A549 (cell line): ENCODE measurements around the gene GAN. TPM values are rescaled to one million over a fixed set of nuclear protein-coding genes. Genes with fewer than 3 reads are reported as not detected.

Experiments
- ATAC-seq, 2 experiments: fragments of 200-7000 bp in 1 of 2; fragments of >200 bp in 1 of 2; cut with Nextera tagmentation in 1 of 2; cut with Tn5 transposase in 1 of 2; 3 replicates each; pipeline versions ENCODE4 v1.8.0 to v1.9.1; 2018 to 2020; ENCODE audit warnings: mild to moderate bottlenecking in 1 of 2, moderate library complexity in 1 of 2
- CTCF ChIA-PET: fragments of 300-600 bp; sonication (Branson Sonifier 250); formaldehyde crosslinking; extraction: SDS; loops from one replicate; lab custom pipeline; 2021; ENCODE audit warnings: antibody characterized with exemption, inconsistent platforms; lab: Yijun Ruan, JAX
- POLR2A ChIA-PET: fragments of 350-600 bp; formaldehyde crosslinking; extraction: SDS; loops from one replicate; lab custom pipeline; 2021; ENCODE audit warnings: antibody characterized with exemption, inconsistent platforms; lab: Yijun Ruan, JAX
- DNase-seq, 2 experiments: peaks; one replicate each; pipeline versions ENCODE4 v3.0.0 to v3.0.0-alpha.2; 2011 to 2016; ENCODE audit warnings: low read depth in 1 of 2, low spot score in 1 of 2
- FAIRE-seq: peaks from 2 replicates; lab custom pipeline; 2011; peaks lifted over from hg19 to GRCh38; lab: Jason Lieb, UNC
- H3K27ac ChIP-seq, 2 experiments: fragments of >200 bp; sonication (Bioruptor Twin); formaldehyde crosslinking; 3 replicates each; pipeline ENCODE4 v1.5.1; 2016 to 2017
- H3K4me1 ChIP-seq: fragments of >200 bp; sonication (Bioruptor Twin); formaldehyde crosslinking; 3 replicates; pipeline ENCODE4 v1.6.1; 2016
- H3K4me2 ChIP-seq: fragments of >200 bp; sonication (Bioruptor Twin); formaldehyde crosslinking; 3 replicates; pipeline ENCODE4 v1.6.1; 2016
- H3K4me3 ChIP-seq: fragments of >200 bp; sonication (Bioruptor Twin); formaldehyde crosslinking; 3 replicates; pipeline ENCODE4 v1.5.1; 2016
- H3K9me3 ChIP-seq: fragments of >200 bp; sonication (Bioruptor Twin); formaldehyde crosslinking; 3 replicates; pipeline ENCODE4 v1.6.1; 2016
- ATOH8 ChIP-seq: fragments of 250-450 bp; sonication (Bioruptor Pico); IDR thresholded peaks from 2 replicates; pipeline ENCODE4 v1.5.0; 2020; ENCODE audit warnings: low read depth, mild to moderate bottlenecking, moderate library complexity
- CBX2 ChIP-seq: fragments of 200-600 bp; sonication (generic); IDR thresholded peaks from 2 replicates; pipeline ENCODE4 v1.6.1; 2016; ENCODE audit warnings: low read depth, mild to moderate bottlenecking, borderline replicate concordance
- CEBPB ChIP-seq, 2 experiments: fragments of >200 bp in 1 of 2; sonication (Bioruptor Twin) in 1 of 2; formaldehyde crosslinking in 1 of 2; IDR thresholded peaks; 2 replicates each; pipeline ENCODE4 v1.6.1; 2012 to 2016
- CHD2 ChIP-seq: fragments of 150-350 bp; IDR thresholded peaks from 2 replicates; pipeline ENCODE4 v1.6.1; 2014; ENCODE audit warnings: low read length; ENCODE audit not compliant: partially characterized antibody
- CHD4 ChIP-seq: fragments of 200-600 bp; sonication (generic); IDR thresholded peaks from 2 replicates; pipeline ENCODE4 v1.6.1; 2016; ENCODE audit warnings: antibody characterized with exemption, mild to moderate bottlenecking, borderline replicate concordance
- CTCF ChIP-seq: fragments of >200 bp; sonication (Bioruptor Twin); formaldehyde crosslinking; IDR thresholded peaks from 3 replicates; pipeline ENCODE4 v1.5.1; 2016
- E2F6 ChIP-seq: IDR thresholded peaks from 2 replicates; pipeline ENCODE4 v1.6.1; 2012; ENCODE audit warnings: low read depth, borderline replicate concordance
- EHF ChIP-seq: fragments of 250-450 bp; sonication (Bioruptor Pico); IDR thresholded peaks from 2 replicates; pipeline ENCODE4 v1.5.0; 2020; ENCODE audit warnings: mild to moderate bottlenecking
- ESRRA ChIP-seq: fragments of 150-350 bp; IDR thresholded peaks from 2 replicates; pipeline ENCODE4 v1.6.1; 2014; ENCODE audit warnings: mild to moderate bottlenecking, low read length, borderline replicate concordance
- GATA3 ChIP-seq: IDR thresholded peaks from 2 replicates; pipeline ENCODE4 v1.6.1; 2012; ENCODE audit warnings: borderline replicate concordance
- HMGXB4 ChIP-seq: fragments of 250-450 bp; sonication (Bioruptor Pico); IDR thresholded peaks from 2 replicates; pipeline ENCODE4 v1.5.0; 2021; ENCODE audit warnings: mild to moderate bottlenecking, moderate library complexity, borderline replicate concordance
- HOXB13 ChIP-seq: fragments of 250-450 bp; sonication (Bioruptor Pico); IDR thresholded peaks from 2 replicates; pipeline ENCODE4 v1.5.0; 2020; ENCODE audit warnings: low read depth, mild to moderate bottlenecking, moderate library complexity
- HOXB5 ChIP-seq: fragments of 250-450 bp; sonication (Bioruptor Pico); IDR thresholded peaks from 2 replicates; pipeline ENCODE4 v1.5.0; 2020; ENCODE audit warnings: mild to moderate bottlenecking, moderate library complexity
- JUNB ChIP-seq: fragments of >200 bp; sonication (Bioruptor Twin); formaldehyde crosslinking; IDR thresholded peaks from 2 replicates; pipeline ENCODE4 v1.6.1; 2016
- KDM1A ChIP-seq: fragments of 200-600 bp; sonication (generic); IDR thresholded peaks from 2 replicates; pipeline ENCODE4 v1.6.1; 2016; ENCODE audit warnings: low read depth, mild to moderate bottlenecking
- KDM5A ChIP-seq: fragments of 200-600 bp; sonication (generic); IDR thresholded peaks from 2 replicates; pipeline ENCODE4 v1.6.1; 2016; ENCODE audit warnings: antibody characterized with exemption, mild to moderate bottlenecking
- MAX ChIP-seq: IDR thresholded peaks from 2 replicates; pipeline ENCODE4 v1.6.1; 2012
- MAZ ChIP-seq: fragments of 150-350 bp; IDR thresholded peaks from 2 replicates; pipeline ENCODE4 v1.6.1; 2014; ENCODE audit warnings: antibody characterized with exemption, low read depth, low read length, borderline replicate concordance
- PBX3 ChIP-seq: IDR thresholded peaks from 2 replicates; pipeline ENCODE4 v1.6.1; 2012
- POLR2A ChIP-seq: IDR thresholded peaks from 2 replicates; pipeline ENCODE4 v1.6.1; 2012; ENCODE audit warnings: mild to moderate bottlenecking, low read length
- RFX5 ChIP-seq: fragments of 450-650 bp; IDR thresholded peaks from 2 replicates; pipeline ENCODE4 v1.7.1; 2014; ENCODE audit warnings: antibody characterized with exemption, mild to moderate bottlenecking, moderate library complexity
- RNF2 ChIP-seq: fragments of 200-600 bp; sonication (generic); IDR thresholded peaks from 2 replicates; pipeline ENCODE4 v1.6.1; 2016; ENCODE audit warnings: low read depth, mild to moderate bottlenecking, antibody characterized with exemption, moderate library complexity, borderline replicate concordance
- SREBF2 ChIP-seq: fragments of 450-650 bp; IDR thresholded peaks from 2 replicates; pipeline ENCODE4 v1.6.1; 2014; ENCODE audit warnings: mild to moderate bottlenecking, moderate library complexity
- ZNF302 ChIP-seq: fragments of 250-450 bp; sonication (Bioruptor Pico); IDR thresholded peaks from 2 replicates; pipeline ENCODE4 v1.9.0; 2021; ENCODE audit warnings: inconsistent platforms, mild to moderate bottlenecking, moderate library complexity
- WGBS: methylation state at CpG from one replicate; pipeline ENCODE4 v1.1.6; 2017; ENCODE audit errors: missing lambda C conversion rate; 5-methylcytosine and 5-hydroxymethylcytosine counted together
- polyA plus RNA-seq, 4 experiments: library from polyadenylated mRNA; depleted of rRNA in 3 of 4; stranded (reverse); fragments of >200 nt; fragmentation: RNase III in 1 of 4; extraction: RNeasy Plus Mini Kit Qiagen cat#74134 plus additional on column Dnase treatment in 1 of 4; gene quantifications; 2 replicates in 3 of 4; 3 replicates in 1 of 4; pipeline ENCODE4 v1.2.3, GENCODE V29; 2011 to 2017

Gene GAN
- polyA plus RNA-seq, 2 of the 4 experiments (the other 2 are of a cell fraction) = 2.8 to 8.1 TPM

- no peak for TF ChIP-seq ESRRA
- TF ChIP-seq POLR2A = no peak
- TF ChIP-seq CHD2 = no peak
- no peak for TF ChIP-seq CEBPB (IDR thresholded peaks at IDR 0.05)
- no peak for TF ChIP-seq ATOH8 (CRISPR knock-in tag)
- no peak for TF ChIP-seq HMGXB4 (CRISPR knock-in tag)
- TF ChIP-seq HOXB5 (CRISPR knock-in tag) = no peak
- TF ChIP-seq HOXB13 = no peak
- TF ChIP-seq KDM5A = no peak
Measured at GRCh38 chr16:81273223-81273950, 41.4 kb upstream of the GAN start (continued).

GRCh38 chr16:81275064-81275532 lies 39.7 kb upstream of the GAN start:
- FAIRE-seq (no peak), DNase-seq (no peak), ATAC-seq (no peak; a peak in 1 of 6 replicates)
- no peaks in the 10 kb centered on the region for H3K9me3 ChIP-seq
- ChIA-PET POLR2A (interaction anchor here (0.8 kb wide), 1 partner anchor 39 kb away, joined by 3 read pairs; the partner anchor contains the start of gene GAN), CTCF (no interaction called here)
- WGBS = 90% methylated on average over 9 of the region's 9 CpGs
- no peak overlapping the region for H3K27ac ChIP-seq
- H3K4me1 ChIP-seq = no peaks in the 10 kb centered on the region
- no peak overlapping the region for H3K4me2 ChIP-seq
- no peak for TF ChIP-seq HOXB13
- no peak for TF ChIP-seq SREBF2
- no peak for TF ChIP-seq CEBPB (IDR thresholded peaks at IDR 0.05)
- no peak for TF ChIP-seq KDM1A
- TF ChIP-seq MAZ = no peak
- no peak for TF ChIP-seq GATA3
- TF ChIP-seq CHD4 = no peak
- TF ChIP-seq JUNB = no peak
- TF ChIP-seq CHD2 = no peak
- no peak for TF ChIP-seq PBX3
- no peak for TF ChIP-seq CBX2
- TF ChIP-seq CTCF = no peak
- TF ChIP-seq MAX = no peak
- TF ChIP-seq EHF (CRISPR knock-in tag) = no peak
- TF ChIP-seq RFX5 = no peak
- no peak for TF ChIP-seq ZNF302 (CRISPR knock-in tag)
- TF ChIP-seq RNF2 = no peak
- no peak for TF ChIP-seq E2F6
- H3K4me3 ChIP-seq = no peak overlapping the region
